Stimulated activated CD4-positive, alpha-beta T cell treated with anti-CD3 and anti-CD28 coated beads, Interleukin-2, amount 100 ng/mL, for 4 hours (primary cell): ENCODE results near the gene WNT8A.
"Not testable (repeated sequence)": the region's sequence is repeated elsewhere in the genome, so short reads cannot be mapped to it uniquely, and the experiment has no call there.

Experiments
- DNase-seq: peaks from one replicate; pipeline ENCODE4 v3.0.0-alpha.2; 2020; ENCODE audit warnings: low read depth

Gene WNT8A, protein sequence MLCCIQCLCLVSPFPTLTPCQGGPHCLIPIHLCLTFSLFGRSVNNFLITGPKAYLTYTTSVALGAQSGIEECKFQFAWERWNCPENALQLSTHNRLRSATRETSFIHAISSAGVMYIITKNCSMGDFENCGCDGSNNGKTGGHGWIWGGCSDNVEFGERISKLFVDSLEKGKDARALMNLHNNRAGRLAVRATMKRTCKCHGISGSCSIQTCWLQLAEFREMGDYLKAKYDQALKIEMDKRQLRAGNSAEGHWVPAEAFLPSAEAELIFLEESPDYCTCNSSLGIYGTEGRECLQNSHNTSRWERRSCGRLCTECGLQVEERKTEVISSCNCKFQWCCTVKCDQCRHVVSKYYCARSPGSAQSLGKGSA

DNA sequence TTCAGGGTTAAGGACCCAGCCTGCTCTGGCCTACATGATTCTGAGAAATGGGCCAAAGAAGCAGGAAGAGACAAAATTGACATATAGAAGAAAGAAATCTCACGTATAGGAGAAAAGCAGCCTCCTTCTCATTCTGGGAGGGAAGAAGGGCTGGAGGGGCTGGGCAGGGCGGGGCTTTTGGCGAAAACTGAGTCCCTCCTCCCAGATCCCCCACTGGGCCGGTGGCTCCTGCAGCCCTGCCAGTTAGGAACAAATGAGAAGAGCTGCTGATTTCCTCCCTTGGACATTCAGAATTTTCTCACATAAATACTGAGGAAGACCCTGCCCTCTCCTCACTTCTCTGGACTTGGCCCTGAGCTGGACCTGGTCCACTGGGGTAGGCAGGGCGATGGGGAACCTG, at the start of gene WNT8A:
TSS of gene WNT8A (plus strand) at position 332 of the 400 bp plus-strand sequence. CDS start 95 bp downstream, outside the sequence.
- DNase-seq, result no peak

DNA sequence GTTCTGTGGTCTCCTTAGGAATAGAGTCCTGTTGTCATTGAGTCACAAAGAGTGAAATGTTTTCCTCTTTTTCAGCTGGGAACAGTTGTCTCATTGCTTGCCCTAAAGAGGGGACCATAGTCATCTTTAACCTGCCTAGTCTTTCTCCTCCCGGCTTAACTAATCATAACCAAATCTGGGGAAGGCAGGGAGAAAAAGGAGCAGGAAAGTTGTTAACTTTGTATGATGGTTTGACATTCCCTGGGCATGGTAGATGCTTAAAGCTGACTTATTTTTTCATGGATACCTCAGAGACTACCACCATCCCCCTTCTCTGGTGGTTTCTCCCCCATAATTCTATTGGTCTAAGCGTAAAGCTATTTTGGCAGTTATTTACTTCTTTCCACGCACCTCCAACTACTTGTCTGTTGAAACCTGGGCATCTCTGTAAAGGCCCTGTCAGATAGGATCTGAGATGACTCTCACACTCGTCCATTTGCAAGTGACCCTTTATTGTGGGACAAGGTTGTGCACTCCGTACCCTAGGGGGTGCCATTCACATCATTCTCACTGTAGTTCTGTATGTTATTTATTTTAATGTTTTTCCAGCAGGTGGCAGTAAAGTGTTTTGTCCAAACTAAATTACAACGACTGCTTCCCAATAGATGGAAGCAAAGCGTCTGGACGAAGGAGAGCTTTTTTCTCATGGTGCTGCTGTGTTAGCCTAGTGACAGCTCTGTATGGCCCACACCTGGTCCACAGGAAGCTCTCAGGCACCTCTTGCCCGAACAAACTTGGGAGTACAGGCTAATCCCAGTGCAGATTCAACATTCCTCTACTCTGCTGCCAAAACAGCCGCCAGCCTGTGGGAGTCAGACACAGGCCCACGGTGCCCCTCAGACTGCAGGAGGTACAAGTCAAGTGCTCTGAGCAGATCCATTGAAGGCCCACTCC, 48.0 kb upstream of the WNT8A start:
- peak; percentile 46 for DNase-seq

DNA sequence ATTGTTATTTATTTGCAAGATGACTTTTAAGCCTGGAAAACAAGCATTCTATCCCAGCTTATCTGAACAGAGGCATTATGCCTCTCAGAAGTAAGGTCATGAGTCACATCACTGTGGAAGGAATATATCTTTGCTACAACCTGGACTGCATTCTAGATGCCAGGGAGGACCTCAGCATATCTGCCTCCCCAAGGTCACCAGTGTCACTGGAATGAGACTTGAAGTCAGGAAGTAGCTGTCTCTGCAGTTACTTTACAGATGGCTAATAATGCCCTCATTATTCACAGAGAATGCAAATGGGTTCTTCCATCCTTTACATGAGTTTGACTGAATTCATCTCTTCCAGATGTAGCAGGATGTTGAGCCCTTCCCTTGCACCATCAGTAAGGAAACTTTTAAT, 46.6 kb upstream of the WNT8A start:
- no peak for DNase-seq

DNA sequence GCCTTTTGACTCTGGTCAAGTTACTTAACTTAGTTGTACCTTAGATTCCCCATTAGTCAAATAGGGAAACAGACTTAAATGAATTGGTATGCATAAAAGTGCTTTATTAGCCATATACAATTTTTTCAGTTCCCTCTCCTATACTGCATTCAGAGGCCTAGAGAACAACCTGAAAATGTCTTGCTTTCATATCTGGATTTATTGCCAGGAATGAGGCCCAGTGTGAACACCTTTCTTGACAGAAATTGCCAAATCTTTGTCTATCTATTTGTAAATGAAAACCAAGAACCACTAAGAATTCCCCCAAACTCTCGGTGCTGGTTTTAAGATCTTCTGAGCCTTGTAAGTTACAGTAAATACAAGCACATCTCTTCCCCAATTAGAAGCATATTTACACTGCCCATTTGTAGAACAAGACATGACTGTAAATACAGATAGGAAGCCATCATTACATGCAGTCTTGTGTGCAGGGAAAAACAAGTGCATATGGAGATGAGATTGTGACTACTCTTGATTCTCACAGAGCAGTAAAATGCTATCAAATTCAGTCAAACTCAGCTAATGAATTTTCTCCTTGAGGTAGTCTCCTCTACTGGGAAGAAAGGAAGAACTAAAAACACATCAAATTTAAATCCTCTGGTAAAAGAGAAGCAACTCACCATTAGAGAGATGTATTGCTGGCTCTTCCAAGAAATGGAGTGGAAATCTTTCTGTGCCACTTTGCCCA, 45.8 kb upstream of the WNT8A start:
- no peak for DNase-seq

DNA sequence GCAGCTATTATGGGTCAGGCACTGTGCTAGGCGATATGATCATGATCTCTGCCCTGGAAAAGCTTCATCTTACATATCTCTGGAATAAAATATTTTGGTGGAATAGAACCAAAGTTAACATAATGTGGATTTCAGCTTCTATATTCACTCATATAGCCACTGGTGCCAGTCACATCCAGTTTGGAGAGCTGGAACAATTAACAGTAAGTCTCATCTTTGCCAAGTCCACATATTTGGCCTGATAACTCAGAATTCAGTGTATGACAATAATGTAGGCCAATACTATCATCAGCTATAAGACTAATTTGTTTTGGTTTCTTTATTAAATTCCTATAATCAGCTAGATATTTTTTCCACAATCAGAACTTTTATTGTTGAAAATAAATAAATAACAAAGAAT, 45.0 kb upstream of the WNT8A start:
- no peak for DNase-seq

DNA sequence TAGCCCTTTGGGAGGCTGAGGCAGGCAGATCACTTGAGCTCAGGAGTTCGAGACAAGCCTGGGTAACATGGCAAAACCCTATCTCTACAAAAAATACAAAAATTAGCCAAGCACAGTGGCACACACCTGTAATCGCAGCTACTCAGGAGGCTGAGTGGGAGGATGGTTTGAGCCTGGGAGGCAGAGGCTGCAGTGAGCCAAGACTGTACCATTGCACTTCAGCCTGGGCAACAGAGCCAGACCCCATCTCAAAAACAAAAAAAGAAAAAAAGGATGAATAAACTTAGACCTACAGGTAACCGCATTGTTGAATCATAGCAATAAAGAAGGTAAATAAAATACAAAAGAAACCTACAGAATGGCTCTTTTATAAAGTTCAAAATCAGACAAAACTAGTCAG, 38.5 kb upstream of the WNT8A start:
- DNase-seq, result not testable (repeated sequence)

DNA sequence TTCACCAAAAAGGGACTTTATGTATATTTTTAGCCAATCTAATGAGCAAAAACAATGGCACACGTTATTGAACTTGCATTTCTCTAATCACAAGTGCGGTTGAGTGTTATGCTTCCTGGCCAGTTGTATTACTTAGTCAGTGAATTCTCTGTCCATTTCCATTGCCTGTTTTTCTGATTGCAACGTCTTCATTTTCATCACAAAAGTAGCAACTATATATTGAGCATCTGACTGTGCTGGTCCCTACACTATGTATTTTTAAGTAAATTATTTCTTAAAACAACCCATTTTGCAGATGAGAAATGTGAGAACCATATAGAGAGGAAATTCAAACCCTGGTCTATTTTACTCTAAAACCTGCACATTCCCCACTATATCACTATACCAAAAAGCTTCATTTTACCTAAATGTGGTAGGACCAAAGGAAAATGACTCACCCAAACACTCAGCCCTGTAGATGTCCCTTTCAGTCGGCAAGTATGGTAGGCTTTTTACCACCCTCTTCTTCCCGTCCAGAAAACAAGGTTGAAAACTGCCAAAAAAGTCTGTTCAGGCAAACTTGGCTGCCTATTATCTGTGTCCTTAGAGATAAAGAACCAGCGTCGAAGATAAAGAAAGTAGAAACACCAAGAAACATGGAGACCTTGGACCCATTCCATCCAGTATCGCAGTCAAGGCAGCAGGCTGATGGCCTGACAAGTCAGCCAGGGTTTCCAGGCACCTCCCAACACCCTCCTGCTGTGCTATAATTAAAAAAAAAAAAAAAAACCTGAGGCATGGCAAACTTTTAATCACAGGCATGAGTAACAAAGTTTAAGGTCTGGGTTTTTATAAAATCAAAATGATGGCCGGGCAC, 32.2 kb upstream of the WNT8A start:
- DNase-seq, result no peak

DNA sequence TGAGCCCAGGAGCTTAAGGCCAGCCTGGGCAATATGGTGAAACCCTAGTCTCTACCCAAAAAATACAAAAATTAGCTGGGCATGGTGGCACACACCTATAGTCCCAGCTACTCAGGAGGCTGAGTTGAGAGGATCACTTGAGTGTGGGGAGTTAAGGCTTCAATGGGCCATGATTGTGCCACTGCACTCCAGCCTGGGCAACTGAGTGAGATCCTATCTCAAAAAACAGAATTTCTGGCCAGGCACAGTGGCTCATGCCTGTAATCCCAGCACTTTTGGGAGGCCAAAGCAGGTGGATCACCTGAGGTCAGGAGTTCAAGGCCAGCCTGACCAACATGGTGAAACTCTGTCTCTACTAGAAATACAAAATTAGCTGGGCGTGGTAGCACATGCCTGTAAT, 31.1 kb upstream of the WNT8A start:
- not testable (repeated sequence) for DNase-seq

DNA sequence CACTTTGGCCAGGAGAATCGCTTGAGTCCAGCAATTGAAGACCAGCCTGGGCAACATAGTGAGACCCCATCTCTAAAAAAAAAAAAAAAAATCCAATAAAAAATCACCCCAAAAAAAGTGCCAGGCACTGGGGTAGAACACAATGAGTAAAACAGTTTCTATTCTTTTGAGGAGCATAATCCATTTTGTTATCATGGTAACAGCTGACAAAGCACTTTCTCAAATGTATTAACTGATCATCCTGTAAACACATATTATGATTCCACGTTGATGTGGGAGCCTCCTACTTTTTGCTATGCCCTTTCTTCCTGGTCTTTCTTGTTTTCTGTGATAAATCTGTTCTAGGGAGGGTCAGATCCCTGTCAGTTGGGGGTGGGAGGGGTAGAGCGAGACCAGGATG, 30.3 kb upstream of the WNT8A start:
- no peak for DNase-seq

DNA sequence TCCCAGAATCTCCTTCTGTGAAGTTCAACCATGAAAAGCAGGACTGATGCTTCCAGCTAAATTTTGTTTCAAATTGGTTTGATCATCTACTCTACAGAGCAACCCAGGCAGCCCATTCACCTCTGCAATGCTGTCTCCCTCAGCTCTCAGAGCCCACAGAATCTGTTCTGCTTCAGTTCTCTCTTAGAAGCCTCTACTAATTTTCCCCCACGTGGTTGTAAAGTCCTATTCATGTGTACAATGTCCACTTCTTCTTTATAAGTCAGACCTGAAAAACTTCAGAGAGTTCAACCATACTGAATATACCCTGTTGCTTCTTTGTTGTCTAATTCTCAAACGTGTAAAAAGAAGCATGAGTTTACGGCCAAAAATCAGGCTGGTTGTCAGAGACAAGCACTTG, 29.6 kb upstream of the WNT8A start:
- no peak for DNase-seq

DNA sequence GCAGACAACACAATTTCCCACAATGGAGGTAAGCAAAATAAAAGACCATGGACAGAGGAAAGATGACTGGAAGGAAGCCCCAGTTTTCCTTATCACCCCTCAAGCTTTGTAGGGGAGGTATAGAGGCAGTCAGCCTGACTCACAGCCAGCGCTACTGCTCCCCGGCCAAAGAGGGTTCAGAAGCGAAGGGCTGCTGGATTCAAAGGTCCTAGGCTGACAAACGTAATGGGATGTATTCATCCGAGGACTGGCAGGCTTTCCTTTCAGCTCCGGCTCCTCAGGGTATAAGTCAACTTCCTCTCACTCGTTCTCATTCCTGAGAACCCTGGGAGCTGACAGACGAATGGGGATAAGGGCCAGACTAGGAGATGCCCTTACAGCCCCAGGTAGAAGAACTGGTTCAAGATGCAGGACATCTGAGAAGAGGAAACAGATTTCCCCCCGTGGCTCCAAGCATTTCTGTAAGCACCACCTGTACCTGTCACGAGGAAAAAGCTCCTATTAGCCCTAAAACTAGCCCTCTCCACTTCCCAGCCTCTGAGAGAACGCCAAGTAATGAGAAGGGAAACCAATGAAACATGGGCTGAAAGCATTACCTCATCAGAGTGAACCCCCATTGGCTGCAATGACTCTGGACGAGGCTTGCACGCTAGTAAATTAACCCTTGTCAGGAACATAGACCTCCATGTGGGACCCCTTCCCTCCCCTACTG, 28.8 kb upstream of the WNT8A start:
- no peak for DNase-seq

DNA sequence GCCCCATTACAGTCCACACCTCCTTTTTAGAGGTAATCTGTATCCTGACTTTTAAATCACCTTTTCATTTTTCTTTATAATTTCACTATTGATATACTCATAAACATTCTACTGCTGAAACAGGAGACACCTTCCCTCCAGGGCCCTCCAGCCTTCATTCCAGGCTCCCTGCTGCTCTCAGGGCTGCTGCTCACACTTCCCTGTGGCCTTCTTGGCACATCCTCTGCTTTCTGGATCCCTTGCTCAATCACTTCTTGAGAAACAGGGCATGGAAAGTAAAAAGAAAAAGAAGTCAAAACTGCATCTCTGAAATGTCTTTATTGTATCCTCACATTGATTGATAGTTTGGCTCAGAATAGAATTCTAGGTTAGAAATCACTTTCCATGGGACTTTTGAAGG, 19.3 kb upstream of the WNT8A start:
- no peak for DNase-seq

DNA sequence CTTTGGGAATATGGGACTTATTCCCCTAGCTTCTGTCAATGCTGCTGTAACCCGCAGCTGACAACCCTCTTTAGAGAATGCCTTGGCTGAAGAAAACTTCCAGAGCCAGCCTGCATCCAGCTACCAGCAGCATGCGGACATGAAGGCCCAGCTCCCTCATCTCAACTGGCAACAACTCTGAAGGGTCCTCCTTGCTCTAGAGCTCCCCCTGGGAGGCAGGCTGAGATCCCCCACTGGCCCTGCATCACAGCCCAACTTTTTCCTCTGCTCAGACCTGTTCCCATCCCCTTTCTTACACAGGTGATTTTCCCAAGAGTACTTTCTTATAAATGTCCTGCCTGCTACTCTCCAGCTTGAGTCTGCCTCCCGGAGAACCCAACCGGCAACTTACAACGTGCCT, 18.7 kb upstream of the WNT8A start:
- no peak for DNase-seq

DNA sequence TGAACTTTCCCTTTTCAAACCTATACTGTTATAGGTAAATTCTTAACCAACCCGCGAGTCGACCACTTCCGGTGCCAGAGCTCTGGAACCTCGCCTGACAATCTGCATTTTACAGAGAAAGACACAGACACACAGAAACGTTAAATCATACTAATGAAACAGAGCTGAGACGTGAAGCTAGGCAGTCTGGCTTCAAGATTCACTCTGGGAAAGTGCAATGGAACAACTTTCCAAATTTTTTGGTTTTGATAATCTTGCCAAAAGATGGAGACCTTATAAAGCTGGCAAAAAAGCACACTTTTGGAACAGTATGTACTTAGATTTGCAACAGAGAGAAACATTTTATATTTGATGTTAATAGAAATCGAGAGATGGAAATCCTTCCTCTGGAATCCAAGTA, 15.9 kb upstream of the WNT8A start:
- DNase-seq, result no peak

DNA sequence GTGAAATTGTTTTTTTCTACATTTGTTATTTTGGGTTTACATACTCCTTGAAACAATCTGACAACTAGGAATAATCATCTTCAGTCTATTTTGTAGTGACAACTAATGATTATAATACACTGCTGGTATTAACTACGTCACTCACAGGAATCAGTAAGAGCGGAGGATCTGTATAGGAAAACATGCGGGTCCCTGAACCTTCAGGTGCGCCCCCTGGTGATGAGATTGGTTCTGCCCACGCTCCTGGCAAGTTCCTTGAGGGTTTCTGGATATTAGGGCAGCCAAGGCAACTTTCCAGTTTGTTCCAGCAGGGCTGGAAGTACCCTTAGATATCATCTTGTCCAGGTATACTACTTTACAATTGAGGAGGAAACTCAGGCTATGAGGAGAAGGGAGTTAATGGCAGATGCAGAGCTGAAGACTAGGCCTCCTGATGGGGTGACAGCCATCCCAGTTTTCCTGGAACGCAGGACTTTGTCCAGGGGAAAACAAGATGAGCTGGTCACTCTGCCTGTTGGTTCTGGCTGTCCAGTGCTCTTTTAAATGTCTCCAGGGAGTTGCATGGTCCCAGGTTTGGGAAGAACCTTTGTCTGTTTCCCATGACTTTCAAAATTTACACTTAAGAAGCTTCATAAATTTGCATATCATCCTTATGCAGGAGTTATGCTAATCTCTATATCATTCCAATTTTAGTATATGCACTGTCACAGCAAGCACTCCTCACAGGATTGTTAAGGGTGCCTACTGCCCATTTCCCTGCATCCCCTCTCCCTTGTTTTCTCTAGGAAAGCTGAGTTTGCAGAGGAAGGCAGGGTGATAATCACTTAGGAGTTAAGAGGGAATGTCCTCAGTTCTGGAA, 14.9 kb upstream of the WNT8A start:
- DNase-seq, result peak; percentile 55

DNA sequence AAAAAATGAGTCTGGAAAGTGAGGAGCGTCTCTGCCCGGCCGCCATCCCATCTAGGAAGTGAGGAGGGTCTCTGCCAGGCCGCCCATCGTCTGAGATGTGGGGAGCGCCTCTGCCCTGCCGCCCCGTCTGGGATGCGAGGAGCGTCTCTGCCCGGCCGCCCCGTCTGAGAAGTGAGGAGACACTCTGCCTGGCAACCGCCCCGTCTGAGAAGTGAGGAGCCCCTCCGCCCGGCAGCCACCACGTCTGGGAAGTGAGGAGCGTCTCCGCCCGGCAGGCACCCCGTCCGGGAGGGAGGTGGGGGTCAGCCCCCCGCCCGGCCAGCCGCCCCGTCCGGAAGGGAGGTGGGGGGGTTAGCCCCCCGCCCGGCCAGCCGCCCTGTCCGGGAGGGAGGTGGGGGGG, 13.8 kb upstream of the WNT8A start:
- DNase-seq, result not testable (repeated sequence)

DNA sequence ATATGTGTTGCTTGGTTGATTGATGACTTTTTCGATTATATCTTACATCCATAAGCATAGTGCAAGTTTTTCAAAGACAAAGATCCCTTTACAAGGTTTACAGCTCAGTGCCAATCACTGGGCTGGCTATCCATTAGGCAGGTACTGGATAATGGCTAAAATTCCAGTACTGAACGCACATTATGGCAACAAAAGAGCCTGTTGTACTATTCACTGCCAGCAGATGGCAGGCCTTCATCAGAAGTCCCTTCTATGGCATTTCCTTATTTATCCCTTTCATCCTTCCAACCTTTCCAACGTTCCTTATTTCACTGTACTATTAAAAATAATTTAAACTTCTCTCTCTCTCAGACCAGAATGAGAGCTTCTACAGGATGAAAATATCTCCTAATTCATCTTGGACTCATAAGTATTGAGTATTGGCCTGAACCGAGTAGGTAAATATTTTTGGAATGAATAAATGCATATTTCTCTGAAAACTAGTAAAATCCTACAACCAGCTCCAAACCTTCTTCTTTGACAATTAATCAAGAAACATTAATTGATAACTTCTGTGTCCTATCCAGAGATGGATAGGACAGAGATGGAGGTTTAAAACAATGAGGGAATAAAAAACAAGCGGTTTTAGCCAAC, 6.7 kb upstream of the WNT8A start:
- DNase-seq, result peak; percentile 16

DNA sequence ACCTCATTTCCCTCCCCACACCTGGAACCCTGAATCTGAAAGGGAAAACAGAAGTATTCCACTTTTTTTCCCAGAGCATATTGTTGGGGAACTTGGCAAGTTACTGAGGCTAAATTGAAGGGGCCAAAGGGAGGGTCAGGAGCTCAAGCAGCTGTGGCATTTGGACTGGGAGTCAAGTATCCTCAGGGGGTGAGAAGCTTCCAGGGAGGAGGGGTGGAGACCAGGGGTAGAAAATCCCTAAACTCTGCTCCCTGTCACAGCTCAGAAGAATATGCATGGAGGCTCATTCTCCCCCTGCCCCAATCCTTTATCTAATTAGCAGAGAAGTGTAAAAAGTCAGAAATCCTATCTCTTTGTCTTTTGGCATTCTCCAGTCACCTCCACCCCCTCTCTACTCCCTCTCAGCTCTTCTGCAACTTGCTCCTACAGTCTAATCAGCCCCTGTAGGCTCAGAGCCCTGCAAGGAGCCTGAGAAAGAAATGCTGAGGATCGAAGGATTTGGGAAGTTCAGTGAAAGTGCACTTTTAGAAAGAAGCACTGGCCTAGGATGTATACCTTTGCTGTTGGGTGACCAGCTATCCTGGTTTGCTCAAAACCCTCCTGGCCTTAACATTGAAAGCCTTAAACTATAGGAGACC, 5.7 kb upstream of the WNT8A start:
- DNase-seq, result no peak

DNA sequence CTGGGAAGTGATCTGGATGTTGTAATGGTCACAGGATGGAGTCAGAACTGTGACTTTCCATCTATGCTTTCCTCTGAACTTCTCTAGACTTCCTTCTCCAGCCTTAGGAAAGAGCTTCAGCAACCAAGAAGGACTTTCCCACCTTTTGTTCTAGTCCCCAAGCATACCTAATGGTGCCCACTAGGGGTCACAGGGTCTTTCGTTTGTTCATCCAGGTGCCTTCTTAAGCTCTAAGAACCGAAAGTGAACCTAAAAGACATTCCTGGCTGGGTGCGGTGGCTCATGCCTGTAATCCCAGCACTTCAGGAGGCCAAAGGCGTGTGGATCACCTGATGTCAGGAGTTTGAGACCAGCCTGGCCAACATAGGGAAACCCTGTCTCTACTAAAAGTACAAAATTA, 1.8 kb upstream of the WNT8A start:
- DNase-seq, result no peak
